H9 (cell line): ENCODE results near the gene TTC17. TPM values are rescaled to one million over a fixed set of nuclear protein-coding genes. Genes with fewer than 3 reads are reported as not detected.
"Not testable (repeated sequence)": the region's sequence is repeated elsewhere in the genome, so short reads cannot be mapped to it uniquely, and the experiment has no call there.

ENCODE experiments used
- DNase-seq: peaks from one replicate; pipeline ENCODE4 v3.0.0-alpha.2; 2017
- H2AFZ ChIP-seq: one replicate; pipeline ENCODE4 v1.6.1; 2013; ENCODE audit warnings: mild to moderate bottlenecking, low read length, control low read depth, moderate library complexity
- H2AK5ac ChIP-seq: 2 replicates; pipeline ENCODE4 v1.6.1; 2013; ENCODE audit warnings: low read length, control low read depth, mixed read lengths; ENCODE audit not compliant: insufficient read length
- H2BK120ac ChIP-seq: one replicate; pipeline ENCODE4 v1.6.1; 2013; ENCODE audit warnings: low read depth, mild to moderate bottlenecking, low read length, control low read depth, inconsistent platforms; ENCODE audit not compliant: poor library complexity, severe bottlenecking
- H2BK12ac ChIP-seq: 2 replicates; pipeline ENCODE4 v1.6.1; 2013; ENCODE audit warnings: low read length, control low read depth, mixed read lengths, low read depth; ENCODE audit not compliant: insufficient read length
- H2BK15ac ChIP-seq: 2 replicates; pipeline ENCODE4 v1.6.1; 2013; ENCODE audit warnings: low read depth, low read length, control low read depth
- H2BK20ac ChIP-seq: one replicate; pipeline ENCODE4 v1.6.1; 2013; ENCODE audit warnings: low read depth, mild to moderate bottlenecking, low read length, control low read depth, inconsistent platforms; ENCODE audit not compliant: poor library complexity, severe bottlenecking
- H2BK5ac ChIP-seq: 2 replicates; pipeline ENCODE4 v1.6.1; 2013; ENCODE audit warnings: low read length, control low read depth, mixed read lengths; ENCODE audit not compliant: insufficient read length
- H3K14ac ChIP-seq: 2 replicates; pipeline ENCODE4 v1.6.1; 2013; ENCODE audit warnings: low read length, control low read depth; ENCODE audit not compliant: insufficient read depth
- H3K18ac ChIP-seq: 2 replicates; pipeline ENCODE4 v1.6.1; 2013; ENCODE audit warnings: low read depth, mild to moderate bottlenecking, mixed read lengths, low read length, control low read depth; ENCODE audit not compliant: insufficient read length
- H3K23ac ChIP-seq: 2 replicates; pipeline ENCODE4 v1.6.1; 2013; ENCODE audit warnings: low read length, control low read depth, mixed read lengths, low read depth; ENCODE audit not compliant: insufficient read length
- H3K23me2 ChIP-seq: 2 replicates; pipeline ENCODE4 v1.6.1; 2013; ENCODE audit warnings: low read depth, mild to moderate bottlenecking, mixed read lengths, low read length, control low read depth; ENCODE audit not compliant: insufficient read length, poor library complexity, severe bottlenecking
- H3K27ac ChIP-seq: 2 replicates; pipeline ENCODE4 v1.5.1; 2013; ENCODE audit warnings: low read length, control low read depth, mixed read lengths, low read depth; ENCODE audit not compliant: insufficient read length
- H3K27me3 ChIP-seq: 2 replicates; pipeline ENCODE4 v1.6.1; 2013; ENCODE audit warnings: low read length, control low read depth, inconsistent platforms; ENCODE audit not compliant: insufficient read depth
- H3K4ac ChIP-seq: 2 replicates; pipeline ENCODE4 v1.6.1; 2013; ENCODE audit warnings: low read depth, mild to moderate bottlenecking, control low read depth, inconsistent platforms, low read length, moderate library complexity
- H3K4me1 ChIP-seq: 2 replicates; pipeline ENCODE4 v1.6.1; 2013; ENCODE audit warnings: low read length, control low read depth, inconsistent platforms; ENCODE audit not compliant: insufficient read depth
- H3K4me2 ChIP-seq: 2 replicates; pipeline ENCODE4 v1.6.1; 2013; ENCODE audit warnings: low read length, control low read depth, mixed read lengths; ENCODE audit not compliant: insufficient read length, insufficient read depth
- H3K56ac ChIP-seq: 2 replicates; pipeline ENCODE4 v1.6.1; 2013; ENCODE audit warnings: low read depth, mild to moderate bottlenecking, mixed read lengths, low read length, control low read depth; ENCODE audit not compliant: insufficient read length
- H3K79me1 ChIP-seq: 2 replicates; pipeline ENCODE4 v1.6.1; 2013; ENCODE audit warnings: low read depth, mild to moderate bottlenecking, moderate library complexity, low read length, control low read depth, inconsistent platforms; ENCODE audit not compliant: insufficient read depth, poor library complexity, severe bottlenecking
- H3K79me2 ChIP-seq: 2 replicates; pipeline ENCODE4 v1.6.1; 2013; ENCODE audit warnings: low read length, control low read depth, inconsistent platforms; ENCODE audit not compliant: insufficient read depth
- H3K9ac ChIP-seq: 2 replicates; pipeline ENCODE4 v1.6.1; 2013; ENCODE audit warnings: low read length, control low read depth, mixed read lengths; ENCODE audit not compliant: insufficient read length; ENCODE audit errors: extremely low read depth
- H3K9me3 ChIP-seq: one replicate; pipeline ENCODE4 v1.6.1; 2013; ENCODE audit warnings: low read depth, low read length, inconsistent platforms; ENCODE audit not compliant: control insufficient read depth
- H3T11ph ChIP-seq: one replicate; pipeline ENCODE4 v1.6.1; 2013; ENCODE audit warnings: mild to moderate bottlenecking, low read length, control low read depth, inconsistent platforms
- H4K20me1 ChIP-seq: one replicate; pipeline ENCODE4 v1.6.1; 2013; ENCODE audit not compliant: control insufficient read depth, insufficient read length, insufficient read depth
- H4K5ac ChIP-seq: 2 replicates; pipeline ENCODE4 v1.6.1; 2013; ENCODE audit warnings: low read depth, mild to moderate bottlenecking, mixed read lengths, low read length, control low read depth; ENCODE audit not compliant: insufficient read length
- H4K8ac ChIP-seq: replicated peaks from 2 replicates; pipeline ENCODE4 v1.6.1; 2013; ENCODE audit warnings: low read length, control low read depth, mixed read lengths, low read depth; ENCODE audit not compliant: insufficient read length
- H4K91ac ChIP-seq: 2 replicates; pipeline ENCODE4 v1.6.1; 2013; ENCODE audit warnings: low read depth, mild to moderate bottlenecking, moderate library complexity, mixed read lengths, low read length, control low read depth; ENCODE audit not compliant: insufficient read length
- H3K27ac Mint-ChIP-seq, 3 experiments: 2 replicates in 2 of 3; 3 replicates in 1 of 3; pipeline ENCODE4 v1.8.0; 2020 to 2021; ENCODE audit warnings: mixed read lengths in 3 of 3, mild to moderate bottlenecking in 1 of 3, moderate library complexity in 1 of 3
- H3K27me3 Mint-ChIP-seq: 2 replicates; pipeline ENCODE4 v1.8.0; 2021; ENCODE audit warnings: low read depth, mild to moderate bottlenecking, moderate library complexity, mixed read lengths
- H3K36me3 Mint-ChIP-seq, 3 experiments: 2 replicates in 2 of 3; 3 replicates in 1 of 3; pipeline ENCODE4 v1.8.0; 2020 to 2021; ENCODE audit warnings: low read depth in 3 of 3, mixed read lengths in 3 of 3; ENCODE audit not compliant: insufficient read depth in 1 of 3
- H3K4me1 Mint-ChIP-seq, 2 experiments: 2 replicates each; pipeline ENCODE4 v1.8.0; 2020; ENCODE audit warnings: mixed read lengths in 2 of 2
- H3K4me3 Mint-ChIP-seq, 2 experiments: 2 replicates in 1 of 2; 3 replicates in 1 of 2; pipeline ENCODE4 v1.8.0; 2020 to 2021; ENCODE audit warnings: mild to moderate bottlenecking in 2 of 2, mixed read lengths in 2 of 2, moderate library complexity in 1 of 2
- H3K9me3 Mint-ChIP-seq, 2 experiments: 2 replicates in 1 of 2; 3 replicates in 1 of 2; pipeline ENCODE4 v1.8.0; 2020; ENCODE audit warnings: mild to moderate bottlenecking in 2 of 2, mixed read lengths in 2 of 2, moderate library complexity in 1 of 2
- WGBS: extraction: QIAGEN DNeasy Blood & Tissue Kit; methylation state at CpG from one replicate; pipeline ENCODE4 v1.1.7; 2013; ENCODE audit warnings: missing lambda C conversion rate, low lambda C conversion rate, mixed read lengths; ENCODE audit not compliant: insufficient read length; ENCODE audit errors: extremely low coverage; 5-methylcytosine and 5-hydroxymethylcytosine counted together
- total RNA-seq: library from RNA; stranded (reverse); gene quantifications from 2 replicates; pipeline ENCODE4 v1.2.1, GENCODE V29; 2021
- TF ChIP-seq, protein P1 (sequence below): fragments of 200-600 bp; sonication (generic); conservative IDR thresholded peaks from 3 replicates; pipeline ENCODE4 v1.8.0; 2021; ENCODE audit warnings: antibody characterized with exemption, mild to moderate bottlenecking

TTC17 gene
- total RNA-seq, 1 experiment from 2014 or later = 68.5 TPM

DNA sequence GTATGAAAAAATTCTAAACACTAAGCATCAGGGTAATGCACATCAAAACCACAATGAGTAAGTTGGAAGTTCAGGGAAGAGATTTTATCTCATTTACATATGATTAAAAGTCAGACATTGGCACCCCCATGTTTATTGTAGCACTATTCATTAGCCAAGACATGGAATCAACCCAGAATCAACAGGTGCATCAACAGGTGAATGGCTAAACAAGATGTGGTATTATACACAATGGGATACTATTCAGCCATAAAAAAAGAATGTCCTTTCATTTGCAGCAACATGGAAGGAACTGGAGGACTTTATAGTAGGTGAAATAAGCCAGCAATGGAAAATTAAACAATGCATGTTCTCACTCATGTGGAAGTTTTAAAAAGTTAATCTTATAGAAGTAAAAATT, 17.6 kb upstream of the TTC17 start:
- no peak overlapping the region for H3K4me3 Mint-ChIP-seq
- Histone ChIP-seq H4K20me1 (no peaks in the 10 kb centered on the region), H3K23ac (no peak overlapping the region), H4K8ac (no peak overlapping the region), H3K79me2 (no peaks in the 10 kb centered on the region), H2BK15ac (no peak overlapping the region), H3K9ac (no peak overlapping the region), H2BK12ac (no peak overlapping the region), H3K27me3 (no peaks in the 10 kb centered on the region), H3K4ac (no peak overlapping the region), H4K91ac (no peak overlapping the region), H3K27ac (no peak overlapping the region), H3K4me1 (no peaks in the 10 kb centered on the region), H2BK20ac (no peak overlapping the region), H2BK120ac (no peak overlapping the region), H2BK5ac (no peak overlapping the region), H3K14ac (no peak overlapping the region), H3K9me3 (no peaks in the 10 kb centered on the region), H3T11ph (no peak overlapping the region), H3K18ac (no peak overlapping the region), H3K23me2 (no peaks in the 10 kb centered on the region), H3K56ac (no peak overlapping the region), H3K79me1 (no peaks in the 10 kb centered on the region), H3K4me2 (no peak overlapping the region), H4K5ac (no peak overlapping the region), H2AFZ (no peak overlapping the region), H2AK5ac (no peak overlapping the region)
- H3K27me3 Mint-ChIP-seq = no peaks in the 10 kb centered on the region
- peaks cover under 1 to 3% of the 10 kb centered on the region in 2 experiments; a peak in 1 of 5 replicates for H3K9me3 Mint-ChIP-seq
- TF ChIP-seq, protein P1, sequence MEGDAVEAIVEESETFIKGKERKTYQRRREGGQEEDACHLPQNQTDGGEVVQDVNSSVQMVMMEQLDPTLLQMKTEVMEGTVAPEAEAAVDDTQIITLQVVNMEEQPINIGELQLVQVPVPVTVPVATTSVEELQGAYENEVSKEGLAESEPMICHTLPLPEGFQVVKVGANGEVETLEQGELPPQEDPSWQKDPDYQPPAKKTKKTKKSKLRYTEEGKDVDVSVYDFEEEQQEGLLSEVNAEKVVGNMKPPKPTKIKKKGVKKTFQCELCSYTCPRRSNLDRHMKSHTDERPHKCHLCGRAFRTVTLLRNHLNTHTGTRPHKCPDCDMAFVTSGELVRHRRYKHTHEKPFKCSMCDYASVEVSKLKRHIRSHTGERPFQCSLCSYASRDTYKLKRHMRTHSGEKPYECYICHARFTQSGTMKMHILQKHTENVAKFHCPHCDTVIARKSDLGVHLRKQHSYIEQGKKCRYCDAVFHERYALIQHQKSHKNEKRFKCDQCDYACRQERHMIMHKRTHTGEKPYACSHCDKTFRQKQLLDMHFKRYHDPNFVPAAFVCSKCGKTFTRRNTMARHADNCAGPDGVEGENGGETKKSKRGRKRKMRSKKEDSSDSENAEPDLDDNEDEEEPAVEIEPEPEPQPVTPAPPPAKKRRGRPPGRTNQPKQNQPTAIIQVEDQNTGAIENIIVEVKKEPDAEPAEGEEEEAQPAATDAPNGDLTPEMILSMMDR = no peak
- H3K4me1 Mint-ChIP-seq = no peaks in the 10 kb centered on the region
- no peak for DNase-seq
- peaks cover 14 to 53% (median 46%) of the 10 kb centered on the region in 3 experiments; a peak in 6 of 7 replicates for H3K36me3 Mint-ChIP-seq
- no peak overlapping the region for H3K27ac Mint-ChIP-seq

DNA sequence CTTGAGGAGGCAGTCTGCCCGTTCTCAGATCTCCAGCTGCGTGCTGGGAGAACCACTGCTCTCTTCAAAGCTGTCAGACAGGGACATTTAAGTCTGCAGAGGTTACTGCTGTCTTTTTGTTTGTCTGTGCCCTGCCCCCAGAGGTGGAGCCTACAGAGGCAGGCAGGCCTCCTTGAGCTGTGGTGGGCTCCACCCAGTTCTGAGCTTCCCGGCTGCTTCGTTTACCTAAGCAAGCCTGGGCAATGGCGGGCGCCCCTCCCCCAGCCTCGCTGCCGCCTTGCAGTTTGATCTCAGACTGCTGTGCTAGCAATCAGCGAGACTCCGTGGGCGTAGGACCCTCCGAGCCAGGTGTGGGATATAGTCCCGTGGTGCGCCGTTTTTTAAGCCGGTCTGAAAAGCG, 7.3 kb upstream of the TTC17 start:
- not testable (repeated sequence) for H3T11ph ChIP-seq, H3K27me3 ChIP-seq, H3K9me3 Mint-ChIP-seq, H2BK5ac ChIP-seq, DNase-seq, H3K9me3 ChIP-seq, H2BK20ac ChIP-seq, H4K20me1 ChIP-seq, H3K79me1 ChIP-seq, H3K4ac ChIP-seq, H2AFZ ChIP-seq, H2BK12ac ChIP-seq, H3K23me2 ChIP-seq, H4K8ac ChIP-seq, H3K27ac ChIP-seq, H3K79me2 ChIP-seq, H3K27me3 Mint-ChIP-seq, H4K5ac ChIP-seq, H3K4me1 ChIP-seq, H3K36me3 Mint-ChIP-seq, H3K27ac Mint-ChIP-seq, H4K91ac ChIP-seq, H2BK120ac ChIP-seq, H3K56ac ChIP-seq, H2BK15ac ChIP-seq, H3K23ac ChIP-seq, H3K14ac ChIP-seq, H3K18ac ChIP-seq, H2AK5ac ChIP-seq, H3K4me2 ChIP-seq, H3K9ac ChIP-seq
- WGBS = no CpG with 5 or more reads among the region's 17 CpGs
- peak overlapping the region in 1 of 2 experiments; percentile 69; a peak in 2 of 5 replicates for H3K4me3 Mint-ChIP-seq
- peaks cover 12 to 14% of the 10 kb centered on the region in 2 experiments for H3K4me1 Mint-ChIP-seq
